Measurements from ENCODE around the gene USH1C. TPM values are rescaled to one million over a fixed set of nuclear protein-coding genes. Genes with fewer than 3 reads are reported as not detected.

Gene USH1C
- total RNA-seq, 4 donors from 2014 or later: 1.0 to 5.9 (median 3.9) TPM; not detected in 1

- H3K4me1 ChIP-seq: no peaks in the 10 kb centered on the region
- DNase-seq: no peak
- WGBS, 2 donors: 59 to 93% methylated on average over 2 to 4 of the region's 4 CpGs
- H3K4me3 ChIP-seq (replicated peaks in 1 of 3): no peak overlapping the region
- H3K36me3 ChIP-seq: no peaks in the 10 kb centered on the region
- TF ChIP-seq POLR2A (IDR thresholded peaks at IDR 0.05) (no peak), CTCF (IDR thresholded peaks at IDR 0.05) (no peak)
- H3K27me3 ChIP-seq: no peaks in the 10 kb centered on the region
- no peak overlapping the region for H3K27ac ChIP-seq
- no peaks in the 10 kb centered on the region for H3K9me3 ChIP-seq
- intact Hi-C loops (cut with DNase I): no loop called here
These were observed 53.3 kb downstream of the USH1C start for GRCh38 chr11:17490938-17491337.

- H3K9me3 ChIP-seq: no peaks in the 10 kb centered on the region
- no peaks in the 10 kb centered on the region for H3K4me1 ChIP-seq
- DNase-seq: no peak
- no peak overlapping the region for H3K4me3 ChIP-seq (replicated peaks in 1 of 3)
- 74 to 78% methylated on average over 6 of the region's 6 CpGs for WGBS, 2 donors
- H3K27me3 ChIP-seq: no peaks in the 10 kb centered on the region
- TF ChIP-seq CTCF (IDR thresholded peaks at IDR 0.05) (no peak), POLR2A (IDR thresholded peaks at IDR 0.05) (no peak)
- intact Hi-C loops (cut with DNase I): no loop called here
- H3K36me3 ChIP-seq: no peaks in the 10 kb centered on the region
- no peak overlapping the region for H3K27ac ChIP-seq
These were observed 54.0 kb downstream of the USH1C start for GRCh38 chr11:17490232-17490631.

- no peak for DNase-seq
- Histone ChIP-seq H3K27me3 (no peaks in the 10 kb centered on the region), H3K4me3 (replicated peaks in 1 of 3) (no peak overlapping the region), H3K27ac (no peak overlapping the region), H3K9me3 (no peaks in the 10 kb centered on the region), H3K36me3 (no peaks in the 10 kb centered on the region), H3K4me1 (no peaks in the 10 kb centered on the region)
- TF ChIP-seq POLR2A (IDR thresholded peaks at IDR 0.05) (no peak), CTCF (IDR thresholded peaks at IDR 0.05) (no peak)
- WGBS, 2 donors: 71 to 75% methylated on average over 5 of the region's 5 CpGs
- intact Hi-C loops (cut with DNase I): no loop called here
These were observed 54.5 kb downstream of the USH1C start for GRCh38 chr11:17489751-17490150.

GRCh38 chr11:17488563-17488962 is 55.7 kb downstream of the USH1C start:
- no peak for DNase-seq
- H3K27me3 ChIP-seq: no peaks in the 10 kb centered on the region

GRCh38 chr11:17486646-17487045 is 57.6 kb downstream of the USH1C start:
- no peaks in the 10 kb centered on the region for H3K27me3 ChIP-seq
- no peak overlapping the region for H3K4me3 ChIP-seq (replicated peaks in 1 of 3)
- H3K9me3 ChIP-seq: no peaks in the 10 kb centered on the region
- no peaks in the 10 kb centered on the region for H3K4me1 ChIP-seq
- no peak for DNase-seq
- H3K36me3 ChIP-seq: no peaks in the 10 kb centered on the region
- intact Hi-C loops (cut with DNase I): no loop called here
- WGBS, 2 donors: 91 to 93% methylated on average over 5 of the region's 5 CpGs
- no peak overlapping the region for H3K27ac ChIP-seq
- TF ChIP-seq POLR2A (IDR thresholded peaks at IDR 0.05) (no peak), CTCF (IDR thresholded peaks at IDR 0.05) (no peak)

More at GRCh38 chr11:17488563-17488962, 55.7 kb downstream of the USH1C start:
- Histone ChIP-seq H3K4me3 (replicated peaks in 1 of 3) (no peak overlapping the region), H3K36me3 (no peaks in the 10 kb centered on the region), H3K4me1 (no peaks in the 10 kb centered on the region), H3K9me3 (no peaks in the 10 kb centered on the region), H3K27ac (no peak overlapping the region)
- intact Hi-C loops (cut with DNase I): no loop called here
- WGBS, 2 donors: 92 to 93% methylated on average over 1 of the region's 1 CpG
- TF ChIP-seq POLR2A (IDR thresholded peaks at IDR 0.05) (no peak), CTCF (IDR thresholded peaks at IDR 0.05) (no peak)
